H1 (cell line): ENCODE measurements around the gene PDGFB. TPM values are rescaled to one million over a fixed set of nuclear protein-coding genes. Genes with fewer than 3 reads are reported as not detected.
A peak's percentile ranks its signal among the peaks of the same experiment; 100 is the strongest.

Experiments
- CTCF ChIA-PET: fragments of 300-600 bp; sonication (Branson Sonifier 250); formaldehyde crosslinking; loops from one replicate; lab custom pipeline; 2021; ENCODE audit not compliant: partially characterized antibody; lab: Charles Lee
- POLR2A ChIA-PET: fragments of 300-600 bp; sonication (Branson Sonifier 250); formaldehyde crosslinking; loops from one replicate; lab custom pipeline; 2021; ENCODE audit warnings: inconsistent platforms; ENCODE audit not compliant: partially characterized antibody; lab: Charles Lee
- DNase-seq, 2 experiments: peaks; one replicate each; pipeline versions ENCODE4 v3.0.0 to v3.0.0-alpha.2; 2010 to 2022; ENCODE audit warnings: low spot score in 2 of 2, low read depth in 1 of 2, mixed read lengths in 1 of 2
- FAIRE-seq: peaks from 2 replicates; lab custom pipeline; 2011; peaks lifted over from hg19 to GRCh38; lab: Jason Lieb, UNC
- H2AFZ ChIP-seq: 2 replicates; pipeline ENCODE4 v1.8.1; 2012; ENCODE audit warnings: low read length, inconsistent platforms
- H2AK5ac ChIP-seq: 2 replicates; pipeline ENCODE4 v1.6.1; 2013; ENCODE audit warnings: low read depth, low read length
- H2BK120ac ChIP-seq: replicated peaks from 2 replicates; pipeline ENCODE3; 2013; ENCODE audit warnings: low read depth, low read length, inconsistent platforms
- H2BK12ac ChIP-seq: 2 replicates; pipeline ENCODE4 v1.6.1; 2013; ENCODE audit warnings: low read depth, low read length
- H2BK15ac ChIP-seq: 2 replicates; pipeline ENCODE4 v1.6.1; 2013; ENCODE audit warnings: low read length
- H2BK20ac ChIP-seq: 2 replicates; pipeline ENCODE4 v1.6.1; 2013; ENCODE audit warnings: low read length
- H2BK5ac ChIP-seq: 2 replicates; pipeline ENCODE4 v1.6.1; 2013; ENCODE audit warnings: low read depth, low read length
- H3K14ac ChIP-seq: 2 replicates; pipeline ENCODE4 v1.6.1; 2013; ENCODE audit warnings: inconsistent platforms; ENCODE audit not compliant: insufficient read length
- H3K18ac ChIP-seq: 2 replicates; pipeline ENCODE4 v1.6.1; 2013; ENCODE audit warnings: low read length; ENCODE audit errors: extremely low read depth
- H3K23ac ChIP-seq: 2 replicates; pipeline ENCODE4 v1.6.1; 2013; ENCODE audit warnings: inconsistent platforms; ENCODE audit not compliant: insufficient read length
- H3K23me2 ChIP-seq: 2 replicates; pipeline ENCODE4 v1.6.1; 2013; ENCODE audit warnings: low read depth, low read length
- H3K27ac ChIP-seq: 2 replicates; pipeline ENCODE4 v1.6.1; 2011; ENCODE audit warnings: low read depth, low read length, inconsistent platforms
- H3K27me3 ChIP-seq, 4 experiments: replicated peaks in 1 of 4; 1 replicate in 1 of 4; 2 replicates in 3 of 4; pipeline versions ENCODE4 v1.6.1 to v1.8.1; 2011 to 2013; ENCODE audit warnings: low read length in 3 of 4, mild to moderate bottlenecking in 3 of 4, inconsistent platforms in 2 of 4, mixed read lengths in 2 of 4, moderate library complexity in 1 of 4; ENCODE audit not compliant: control insufficient read depth in 3 of 4, insufficient read depth in 3 of 4; ENCODE audit errors: extremely low read depth in 1 of 4
- H3K36me3 ChIP-seq, 4 experiments: 2 replicates each; pipeline versions ENCODE4 v1.6.1 to v1.8.1; 2011 to 2013; ENCODE audit warnings: mild to moderate bottlenecking in 4 of 4, low read length in 3 of 4, moderate library complexity in 2 of 4, control low read depth in 1 of 4, inconsistent platforms in 1 of 4; ENCODE audit not compliant: insufficient read depth in 4 of 4, control insufficient read depth in 2 of 4
- H3K4ac ChIP-seq: replicated peaks from 2 replicates; pipeline ENCODE3; 2013; ENCODE audit warnings: low read length, low read depth, mixed read lengths, inconsistent platforms; ENCODE audit not compliant: insufficient read length
- H3K4me1 ChIP-seq, 4 experiments: replicated peaks in 1 of 4; 1 replicate in 1 of 4; 2 replicates in 3 of 4; pipeline versions ENCODE4 v1.6.1 to v1.8.1; 2011 to 2013; ENCODE audit warnings: low read length in 3 of 4, inconsistent platforms in 2 of 4, mixed read lengths in 1 of 4; ENCODE audit not compliant: insufficient read depth in 4 of 4, control insufficient read depth in 3 of 4
- H3K4me2 ChIP-seq, 2 experiments: 2 replicates each; pipeline versions ENCODE4 v1.6.1 to v1.8.1; 2011 to 2013; ENCODE audit warnings: low read depth in 2 of 2, low read length in 2 of 2, control low read depth in 1 of 2, inconsistent platforms in 1 of 2, mild to moderate bottlenecking in 1 of 2; ENCODE audit not compliant: insufficient read depth in 1 of 2
- H3K4me3 ChIP-seq, 4 experiments: fragments of 200-600, 300-600 bp in 1 of 4; sonication (generic), shearing (Covaris generic), sonication (Bioruptor Twin) in 1 of 4; 2 replicates each; pipeline versions ENCODE4 v1.5.1 to v1.8.1; 2011 to 2016; ENCODE audit warnings: low read length in 4 of 4, low read depth in 3 of 4, control low read depth in 2 of 4, inconsistent platforms in 2 of 4, mild to moderate bottlenecking in 2 of 4, mixed read lengths in 1 of 4, moderate library complexity in 1 of 4; ENCODE audit not compliant: insufficient read depth in 2 of 4; ENCODE audit errors: extremely low read depth in 1 of 4
- H3K56ac ChIP-seq: replicated peaks from 2 replicates; pipeline ENCODE3; 2013; ENCODE audit warnings: low read depth, mild to moderate bottlenecking, mixed read lengths, low read length, inconsistent platforms; ENCODE audit not compliant: insufficient read length
- H3K79me1 ChIP-seq: 2 replicates; pipeline ENCODE4 v1.6.1; 2013; ENCODE audit warnings: low read depth, low read length, control low read depth
- H3K79me2 ChIP-seq, 2 experiments: 2 replicates each; pipeline versions ENCODE4 v1.6.1 to v1.8.1; 2012 to 2013; ENCODE audit warnings: low read length in 2 of 2, mild to moderate bottlenecking in 2 of 2, inconsistent platforms in 1 of 2; ENCODE audit not compliant: insufficient read depth in 2 of 2, control insufficient read depth in 1 of 2
- H3K9ac ChIP-seq, 4 experiments: replicated peaks in 1 of 4; 1 replicate in 1 of 4; 2 replicates in 3 of 4; pipeline versions ENCODE4 v1.6.1 to v1.8.1; 2011 to 2013; ENCODE audit warnings: low read depth in 3 of 4, low read length in 3 of 4, control low read depth in 2 of 4, mild to moderate bottlenecking in 2 of 4, moderate library complexity in 2 of 4, inconsistent platforms in 1 of 4; ENCODE audit errors: extremely low read depth in 1 of 4
- H3K9me3 ChIP-seq, 2 experiments: 2 replicates each; pipeline versions ENCODE4 v1.6.1 to v1.8.1; 2012 to 2013; ENCODE audit warnings: mild to moderate bottlenecking in 2 of 2, moderate library complexity in 2 of 2, control low read depth in 1 of 2, inconsistent platforms in 1 of 2, low read depth in 1 of 2, low read length in 1 of 2, mixed read lengths in 1 of 2; ENCODE audit not compliant: insufficient read depth in 2 of 2
- H4K20me1 ChIP-seq, 2 experiments: replicated peaks in 1 of 2; 2 replicates each; pipeline versions ENCODE3 to v1.8.1; 2011 to 2013; ENCODE audit warnings: inconsistent platforms in 2 of 2, low read length in 2 of 2, mild to moderate bottlenecking in 1 of 2; ENCODE audit not compliant: insufficient read depth in 2 of 2, control insufficient read depth in 1 of 2
- H4K5ac ChIP-seq: 2 replicates; pipeline ENCODE4 v1.6.1; 2013; ENCODE audit warnings: low read length, low read depth, mixed read lengths, inconsistent platforms; ENCODE audit not compliant: insufficient read length
- H4K8ac ChIP-seq: 2 replicates; pipeline ENCODE4 v1.8.0; 2013; ENCODE audit warnings: mild to moderate bottlenecking, moderate library complexity, low read length, inconsistent platforms; ENCODE audit not compliant: insufficient read depth; ENCODE audit errors: extremely low read depth
- H4K91ac ChIP-seq: replicated peaks from 2 replicates; pipeline ENCODE3; 2013; ENCODE audit warnings: low read length, mixed read lengths, inconsistent platforms; ENCODE audit not compliant: insufficient read length
- CHD1 ChIP-seq: IDR thresholded peaks from 2 replicates; pipeline ENCODE4 v1.6.1; 2012; ENCODE audit warnings: low read depth, low read length, improper control_type of control experiment
- GTF2F1 ChIP-seq: IDR thresholded peaks from 2 replicates; pipeline ENCODE4 v1.6.1; 2012; ENCODE audit warnings: low read depth, low read length, improper control_type of control experiment, borderline replicate concordance
- KDM5A ChIP-seq: fragments of 200-600 bp; IDR thresholded peaks from 2 replicates; pipeline ENCODE4 v1.7.1; 2012; ENCODE audit warnings: mild to moderate bottlenecking, low read length, inconsistent platforms, mixed read lengths
- RFX5 ChIP-seq: IDR thresholded peaks from 2 replicates; pipeline ENCODE4 v1.6.1; 2011; ENCODE audit warnings: low read depth, low read length, improper control_type of control experiment, borderline replicate concordance
- RXRA ChIP-seq: IDR thresholded peaks from 2 replicates; pipeline ENCODE4 v1.6.1; 2011; ENCODE audit warnings: low read depth, mild to moderate bottlenecking, low read length, moderate library complexity; ENCODE audit not compliant: insufficient read depth
- SUZ12 ChIP-seq: fragments of 200-600 bp; sonication (generic); IDR thresholded peaks from 2 replicates; pipeline ENCODE4 v1.6.1; 2012; ENCODE audit warnings: mild to moderate bottlenecking, inconsistent platforms, low read length, moderate library complexity, mixed read lengths
- TAF1 ChIP-seq: IDR thresholded peaks from 2 replicates; pipeline ENCODE4 v1.6.1; 2011; ENCODE audit warnings: mild to moderate bottlenecking, low read depth, low read length
- TEAD4 ChIP-seq: IDR thresholded peaks from 2 replicates; pipeline ENCODE4 v1.6.1; 2012; ENCODE audit warnings: low read depth, low read length, inconsistent platforms, mixed read lengths
- WGBS, 2 experiments: shearing (Covaris generic) in 1 of 2; methylation state at CpG; one replicate each; pipeline versions ENCODE4 v1.1.6 to v1.1.7; 2013 to 2015; ENCODE audit warnings: low lambda C conversion rate in 2 of 2, mixed read lengths in 2 of 2, inconsistent platforms in 1 of 2, low coverage in 1 of 2, missing lambda C conversion rate in 1 of 2; ENCODE audit not compliant: insufficient replicate concordance in 2 of 2, insufficient coverage in 1 of 2, insufficient read length in 1 of 2; ENCODE audit errors: extremely low coverage in 1 of 2, missing lambda C conversion rate in 1 of 2; 5-methylcytosine and 5-hydroxymethylcytosine counted together
- polyA plus RNA-seq, 7 experiments: library from polyadenylated mRNA; depleted of rRNA in 3 of 7; stranded (reverse) in 5 of 7; unstranded in 2 of 7; fragments of >200 nt in 5 of 7; fragments of 200-250 nt in 2 of 7; gene quantifications; 1 replicate in 5 of 7; 2 replicates in 1 of 7; 4 replicates in 1 of 7; pipeline versions ENCODE4 v1.2.1 to v1.2.3, GENCODE V29; 2011 to 2013; ENCODE audit warnings: missing spikeins in 2 of 7, mixed read lengths in 2 of 7
- total RNA-seq: library from RNA; stranded (reverse); fragmentation: NEBNext Ultra II Directional; extraction: Animal tissue kit (Norgen Biotek cat#: 25700); gene quantifications from 2 replicates; pipeline ENCODE4 v1.2.1, GENCODE V29; 2021

PDGFB gene
- total and polyA plus RNA-seq, 2 of the 8 experiments (the other 6 are each of a cell fraction or from before 2014, with no cell fraction given): 3.9 to 8.5 TPM

DNA sequence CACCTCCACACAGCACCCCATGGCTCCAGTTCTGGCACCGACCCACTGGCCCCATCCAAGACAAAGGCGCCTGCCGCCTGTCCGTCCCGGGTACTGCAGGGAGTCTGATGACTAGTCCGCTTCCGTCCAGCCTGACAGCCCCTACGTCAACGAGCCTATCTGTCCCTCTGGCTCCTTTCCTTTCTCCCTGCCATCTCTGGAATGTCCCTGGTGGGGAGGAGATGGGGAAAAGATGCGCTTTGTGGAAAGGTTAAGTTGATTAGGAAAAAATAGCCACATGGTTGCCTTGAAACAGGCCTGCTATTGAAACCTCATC, 10.4 kb downstream of the PDGFB start:
- H2BK12ac ChIP-seq: peak overlapping the region; percentile 72; the same call in 1 of the 2 replicates
- peak overlapping the region; percentile 14 for H3K4ac ChIP-seq
- H4K8ac ChIP-seq: no peak overlapping the region
- H2BK120ac ChIP-seq: no peak overlapping the region
- no peak overlapping the region for H3K4me3 ChIP-seq
- H3K9ac ChIP-seq: no peak overlapping the region
- H2AFZ ChIP-seq: no peak overlapping the region
- CTCF ChIA-PET: interaction anchor here (0.8 to 2.3 kb wide), 5 partner anchors 9 to 81 kb away, joined by 3 to 12 read pairs (median 6); no protein-coding TSS in a partner anchor
- H3K79me2 ChIP-seq: no peaks in the 10 kb centered on the region
- H3K23ac ChIP-seq: no peak overlapping the region
- peaks cover 4 to 44% (median 33%) of the 10 kb centered on the region in 4 experiments for H3K4me1 ChIP-seq
- no peaks in the 10 kb centered on the region for H3K9me3 ChIP-seq
- H4K20me1 ChIP-seq: no peaks in the 10 kb centered on the region
- WGBS, 2 experiments: 52% methylated on average over 10 of the region's 10 CpGs; no CpG with 5 or more reads in 1 of the 2 experiments
- no peaks in the 10 kb centered on the region for H3K79me1 ChIP-seq
- POLR2A ChIA-PET: interaction anchor here (1.1 to 1.8 kb wide), 4 partner anchors 64 to 85 kb away, joined by 3 to 7 read pairs (median 4); partner anchors contain the start of gene RPL3
- no peak overlapping the region for H3K14ac ChIP-seq
- H3K27me3 ChIP-seq: peaks cover 0 to 23% (median 9%) of the 10 kb centered on the region in 4 experiments; a peak in 5 of 7 replicates
- no peak overlapping the region for H3K27ac ChIP-seq
- peak overlapping the region; percentile 42 for H4K91ac ChIP-seq
- H4K5ac ChIP-seq: no peak overlapping the region
- no peak overlapping the region for H2BK15ac ChIP-seq
- H3K23me2 ChIP-seq: no peaks in the 10 kb centered on the region
- H3K56ac ChIP-seq: no peak overlapping the region
- no peaks in the 10 kb centered on the region for H3K36me3 ChIP-seq
- peak in 1 of 2 experiments; percentile 59 for DNase-seq
- FAIRE-seq: no peak
- TF ChIP-seq TAF1: no peak
- no peak for TF ChIP-seq RFX5
- TF ChIP-seq TEAD4: 0 out of 2 replicates have a peak, but pooled peaks have one; percentile 38
- TF ChIP-seq RXRA: no peak
- no peak for TF ChIP-seq GTF2F1
- no peak for TF ChIP-seq KDM5A
- TF ChIP-seq CHD1: no peak
- TF ChIP-seq SUZ12: no peak
- peak overlapping the region; percentile 58; the same call in 1 of the 2 replicates for H2BK5ac ChIP-seq
- H3K18ac ChIP-seq: peak overlapping the region; percentile 68; the same call in 1 of the 2 replicates
- 0 out of 2 replicates have a peak overlapping the region, but pooled peaks have one; percentile 0 for H2AK5ac ChIP-seq
- H2BK20ac ChIP-seq: peak overlapping the region; percentile 72; the same call in 1 of the 2 replicates
- no peak overlapping the region for H3K4me2 ChIP-seq
